DMS114 treated with DMSO at 0.1 percent for 48 hours (cell line): ENCODE results near the gene DDX50.
A peak's percentile ranks its signal among the peaks of the same experiment; 100 is the strongest.
"Not testable (repeated sequence)": the region's sequence is repeated elsewhere in the genome, so short reads cannot be mapped to it uniquely, and the experiment has no call there.

Experiments
- DNase-seq: peaks from one replicate; lab custom pipeline; 2025; ENCODE audit not compliant: unreplicated experiment; lab: John Stamatoyannopoulos, UW

The DDX50 gene

DNA sequence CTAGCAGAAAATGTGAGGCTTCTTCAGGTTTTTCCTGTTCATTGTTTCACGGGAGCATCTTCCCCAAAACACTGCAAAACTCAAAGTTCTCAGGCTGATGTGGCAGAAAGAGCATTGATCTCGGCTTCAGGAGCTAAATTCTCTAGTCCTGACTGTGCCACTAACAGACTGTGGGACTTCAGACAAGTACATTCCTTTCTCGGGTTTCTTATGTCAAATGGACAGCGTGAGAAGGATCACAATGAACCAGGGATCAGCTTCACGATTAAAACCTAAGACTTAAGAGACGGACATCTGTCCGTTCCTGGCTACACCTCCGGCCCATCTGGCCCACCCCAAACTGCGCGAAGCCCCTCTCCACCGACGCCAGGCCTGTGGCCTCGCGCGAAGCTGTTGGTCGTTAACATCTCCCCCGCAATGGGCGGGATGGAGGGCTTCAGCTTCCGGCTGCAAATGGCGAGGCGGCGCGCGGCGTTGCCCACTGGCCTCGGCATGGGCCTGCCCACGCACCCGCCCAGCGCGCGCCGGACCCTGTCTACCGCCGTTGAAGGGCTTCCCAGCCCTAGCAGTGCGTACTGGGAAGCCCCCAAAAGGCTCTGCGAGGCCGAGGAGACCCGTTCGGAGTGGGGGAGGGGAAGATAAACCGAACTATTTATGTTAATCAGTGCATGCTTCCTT is 549 bp upstream of the DDX50 start:
- DNase-seq: peak; percentile 66

DNA sequence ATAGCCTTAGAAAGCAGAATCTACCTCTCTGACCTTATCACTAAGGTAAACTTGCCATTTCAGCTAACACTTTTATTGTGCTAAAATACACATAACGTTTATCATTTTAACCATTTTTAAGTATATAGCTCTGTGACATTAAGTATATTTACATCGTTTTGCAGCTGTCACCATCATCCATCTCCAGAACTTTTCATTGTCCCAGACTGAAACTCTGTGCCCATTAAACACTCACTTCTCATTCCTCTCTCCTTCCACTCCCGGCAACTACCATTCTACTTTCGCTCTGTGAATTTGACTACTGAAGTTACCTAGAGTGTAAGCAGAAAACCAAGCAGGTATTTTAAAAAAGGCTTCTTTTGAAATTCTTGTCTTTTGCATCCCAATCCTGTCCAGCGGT is 1.3 kb downstream of the DDX50 start:
- DNase-seq: no peak

DNA sequence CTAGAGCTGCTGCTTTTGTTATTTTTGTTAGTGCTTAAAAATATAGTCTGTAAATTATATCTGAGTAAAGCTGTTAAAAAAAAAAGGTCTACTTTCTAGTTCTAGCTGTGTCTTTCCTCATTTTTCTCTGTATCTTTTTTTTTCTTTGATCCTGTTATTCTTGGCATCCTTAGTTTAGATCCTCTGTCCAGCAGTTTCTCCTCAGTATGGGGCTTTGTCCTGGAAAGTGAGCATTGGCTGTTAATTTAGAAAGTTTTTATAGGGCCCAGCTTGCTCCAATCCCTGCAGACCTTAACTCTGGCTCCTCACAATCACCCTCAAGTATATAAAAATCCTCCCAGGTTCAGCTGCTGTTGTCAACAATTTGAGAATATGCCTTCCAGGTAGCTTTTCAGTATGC is 23.5 kb downstream of the DDX50 start:
- no peak for DNase-seq

DNA sequence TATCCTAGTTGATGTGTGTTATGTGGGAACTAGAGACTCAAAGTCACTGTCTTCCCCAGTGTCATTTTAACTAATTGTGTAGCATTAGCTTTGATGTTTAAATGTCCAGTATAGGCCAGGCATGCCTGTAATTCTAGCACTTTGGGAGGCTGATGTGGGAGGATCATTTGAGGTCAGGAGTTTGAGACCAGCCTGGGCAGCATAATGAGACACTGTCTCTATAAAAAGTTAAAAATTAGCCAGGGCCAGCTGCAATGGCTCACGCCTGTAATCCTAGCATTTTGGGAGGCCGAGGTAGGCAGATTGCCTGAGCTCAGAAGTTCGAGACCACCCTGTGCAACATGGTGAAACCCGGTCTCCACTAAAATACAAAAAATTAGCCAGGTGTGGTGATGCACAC is 24.4 kb downstream of the DDX50 start:
- DNase-seq: no peak

DNA sequence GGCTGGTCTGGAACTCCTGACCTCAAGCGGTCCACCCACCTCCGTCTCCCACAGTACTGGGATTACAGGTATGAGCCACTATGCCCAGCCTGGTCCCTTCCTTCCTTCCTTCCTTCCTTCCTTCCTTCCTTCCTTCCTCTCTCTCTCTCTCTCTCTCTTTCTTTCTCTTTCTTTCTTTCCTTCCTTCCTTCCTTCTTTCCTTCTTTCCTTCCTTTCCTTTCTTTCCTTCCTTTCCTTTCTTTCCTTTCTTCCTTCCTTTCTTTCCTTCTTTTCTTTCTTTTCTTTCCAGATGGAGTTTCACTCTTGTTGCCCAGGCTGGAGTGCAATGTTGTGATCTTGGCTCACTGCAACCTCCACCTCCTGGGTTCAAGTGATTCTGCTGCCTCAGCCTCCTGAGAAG is 28.0 kb downstream of the DDX50 start:
- DNase-seq: not testable (repeated sequence)

DNA sequence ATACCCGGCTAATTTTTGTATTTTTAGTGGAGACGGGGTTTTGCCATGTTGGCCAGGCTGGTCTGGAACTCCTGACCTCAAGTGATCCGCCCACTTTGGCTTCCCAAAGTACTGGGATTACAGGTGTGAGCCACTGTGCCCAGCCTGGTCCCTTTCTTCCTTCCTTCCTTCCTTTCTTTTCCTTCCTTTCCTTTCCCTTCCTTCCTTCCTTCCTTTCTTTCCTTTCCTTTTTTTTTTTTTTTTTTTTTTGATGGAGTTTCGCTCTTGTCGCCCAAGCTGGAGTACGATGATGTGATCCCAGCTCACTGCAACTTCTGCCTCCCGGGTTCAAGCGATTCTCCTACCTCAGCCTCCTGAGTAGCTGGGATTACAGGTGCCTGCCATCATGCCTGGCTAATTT is 28.8 kb downstream of the DDX50 start:
- DNase-seq: not testable (repeated sequence)

DNA sequence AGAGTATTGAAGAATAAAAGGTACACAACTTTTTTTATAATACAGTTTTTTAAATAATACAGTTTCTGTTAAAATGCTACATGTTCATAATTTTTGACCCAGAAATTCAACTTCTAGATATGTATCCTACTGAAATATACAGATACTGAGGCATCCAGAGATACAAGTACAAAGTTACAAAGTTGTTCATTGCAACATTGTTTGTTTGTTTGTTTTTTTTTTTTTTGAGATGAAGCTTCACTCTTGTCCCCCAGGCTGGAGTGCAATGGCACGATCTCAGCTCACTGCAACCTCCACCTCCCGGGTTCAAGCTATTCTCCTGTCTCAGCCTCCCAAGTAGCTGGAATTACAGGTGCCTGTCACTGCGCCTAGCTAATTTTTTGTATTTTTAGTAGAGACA is 31.7 kb downstream of the DDX50 start:
- DNase-seq: not testable (repeated sequence)

DNA sequence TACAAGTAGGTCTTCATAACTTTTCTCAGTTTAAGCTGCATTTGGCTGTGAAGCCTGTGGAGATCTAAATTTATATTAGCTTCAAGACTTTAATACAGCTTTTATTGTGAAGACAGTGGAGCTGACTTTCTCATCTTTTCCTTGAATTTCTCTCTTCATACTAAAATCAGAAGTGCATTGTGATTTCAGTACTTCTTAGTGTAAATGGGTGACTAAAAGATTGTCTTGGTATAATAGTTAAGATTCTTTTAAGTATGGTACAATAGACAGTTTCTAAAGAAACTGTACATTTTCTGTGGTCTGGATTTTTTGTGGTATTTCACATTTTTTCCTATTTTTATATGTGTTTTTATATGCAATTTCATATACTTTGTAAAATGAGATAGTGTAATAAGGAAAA is 33.9 kb downstream of the DDX50 start:
- no peak for DNase-seq

DNA sequence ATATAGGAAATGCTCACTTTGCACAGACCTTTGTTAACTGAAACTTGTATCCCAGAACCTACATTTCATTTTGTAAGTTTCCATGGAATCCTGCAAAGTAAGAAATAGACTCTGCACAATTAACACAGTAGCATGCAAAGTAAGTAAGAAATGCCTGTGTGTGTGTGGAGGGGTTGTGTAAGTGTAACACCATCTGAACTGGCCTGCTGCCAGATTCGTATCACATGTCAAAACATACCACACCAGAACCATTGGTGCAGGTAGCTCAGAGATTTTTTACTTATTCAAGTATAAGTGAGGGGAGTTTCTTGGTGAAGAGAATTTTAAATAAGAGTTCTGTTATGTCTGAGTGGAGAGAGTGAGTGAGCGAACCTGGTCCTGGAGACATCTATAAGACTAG is 37.0 kb downstream of the DDX50 start:
- no peak for DNase-seq

DNA sequence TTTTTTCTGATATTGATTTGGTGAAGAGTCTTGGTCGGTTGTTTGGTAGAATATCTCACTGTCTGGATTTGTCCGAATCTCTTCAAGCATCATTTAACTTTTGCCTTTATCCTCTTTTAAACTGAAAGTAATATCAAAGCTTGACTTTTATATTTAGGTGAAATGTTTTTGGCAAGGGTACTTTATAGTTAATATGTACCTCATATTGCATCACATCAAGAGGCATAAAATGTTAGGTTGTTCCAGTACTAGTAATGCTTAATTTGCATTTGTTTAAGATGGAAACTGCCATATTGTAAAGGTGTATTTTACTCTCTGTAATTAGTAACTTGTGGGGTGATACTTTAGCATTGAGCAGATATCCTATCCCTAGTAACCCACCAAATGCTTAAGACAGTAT is 37.8 kb downstream of the DDX50 start:
- no peak for DNase-seq

DNA sequence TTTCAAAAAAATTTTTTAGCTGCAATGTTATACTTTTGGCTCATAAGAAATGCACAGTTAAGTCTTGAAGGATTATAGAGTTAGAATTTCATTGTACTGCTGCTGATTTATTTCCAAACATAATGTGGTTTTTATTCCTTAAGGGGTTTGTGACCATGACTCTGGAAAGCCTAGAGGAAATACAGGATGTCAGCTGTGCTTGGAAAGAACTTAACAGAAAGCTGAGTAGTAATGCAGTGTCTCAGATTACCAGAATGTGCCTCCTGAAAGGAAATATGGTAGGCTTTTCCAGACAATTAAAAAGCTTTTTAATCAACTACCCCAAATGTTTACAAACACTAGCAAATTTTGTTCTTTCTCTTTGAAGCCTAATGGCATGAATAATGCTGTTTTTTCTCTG is 39.8 kb downstream of the DDX50 start:
- not testable (repeated sequence) for DNase-seq

DNA sequence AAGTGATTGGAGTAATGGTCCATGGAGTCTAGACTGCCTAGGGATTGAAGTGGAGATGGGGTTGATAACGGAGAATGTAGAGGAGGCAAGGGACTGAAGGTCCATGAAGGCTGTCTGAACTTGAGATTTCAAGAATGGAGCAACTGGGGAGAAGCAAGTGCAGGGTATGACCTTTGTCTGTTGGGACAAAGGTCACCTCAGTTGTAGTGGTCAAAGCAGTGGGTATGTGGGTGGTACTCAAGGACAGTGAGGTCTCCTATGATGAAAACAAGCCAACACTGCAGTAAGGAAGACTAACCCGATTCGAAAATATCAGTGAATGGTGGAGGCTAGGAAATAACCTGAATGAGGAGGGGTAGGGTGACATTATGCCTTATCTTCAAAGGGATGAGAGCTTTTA is 49.5 kb downstream of the DDX50 start:
- DNase-seq: no peak

DNA sequence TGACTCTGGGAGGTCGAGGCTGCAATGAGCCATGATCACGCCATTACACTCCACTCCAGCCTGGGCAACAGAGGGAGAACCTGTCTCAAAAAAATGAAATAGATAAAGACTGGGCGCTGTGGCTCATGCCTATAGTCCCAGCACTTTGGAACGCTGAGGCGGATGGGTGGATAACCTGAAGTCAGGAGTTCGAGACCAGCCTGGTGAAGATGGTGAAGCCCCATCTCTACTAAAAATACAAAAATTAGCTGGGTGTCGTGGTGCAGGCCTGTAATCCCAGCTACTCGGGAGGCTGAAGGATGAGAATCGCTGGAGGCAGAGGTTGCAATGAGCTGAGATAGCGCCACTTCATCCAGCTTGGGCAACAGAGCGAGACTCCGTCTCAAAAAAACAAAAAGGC is 53.8 kb downstream of the DDX50 start:
- DNase-seq: no peak

DNA sequence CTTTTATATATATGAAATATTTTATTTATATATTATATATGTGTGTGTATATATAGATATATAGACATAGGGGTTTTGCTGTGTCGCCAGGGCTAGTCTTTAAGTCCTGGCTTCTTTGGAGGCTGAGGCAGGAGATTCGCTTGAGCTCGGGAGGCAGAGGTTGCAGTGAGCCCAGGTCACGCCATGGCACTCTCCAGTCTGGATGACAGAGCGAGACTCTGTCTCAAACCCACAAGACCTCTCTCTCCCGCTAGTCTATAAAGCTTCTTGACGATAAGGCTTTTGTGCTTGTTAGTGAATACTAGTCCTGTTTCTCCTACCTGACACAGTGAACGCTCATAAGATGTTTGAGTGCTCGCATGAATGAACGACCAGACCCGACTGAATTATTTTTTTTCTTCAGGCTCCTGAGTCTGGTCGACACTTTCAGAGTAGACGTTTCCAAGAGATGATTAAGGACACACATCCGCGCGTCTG is 54.3 kb downstream of the DDX50 start:
- DNase-seq: no peak

DNA sequence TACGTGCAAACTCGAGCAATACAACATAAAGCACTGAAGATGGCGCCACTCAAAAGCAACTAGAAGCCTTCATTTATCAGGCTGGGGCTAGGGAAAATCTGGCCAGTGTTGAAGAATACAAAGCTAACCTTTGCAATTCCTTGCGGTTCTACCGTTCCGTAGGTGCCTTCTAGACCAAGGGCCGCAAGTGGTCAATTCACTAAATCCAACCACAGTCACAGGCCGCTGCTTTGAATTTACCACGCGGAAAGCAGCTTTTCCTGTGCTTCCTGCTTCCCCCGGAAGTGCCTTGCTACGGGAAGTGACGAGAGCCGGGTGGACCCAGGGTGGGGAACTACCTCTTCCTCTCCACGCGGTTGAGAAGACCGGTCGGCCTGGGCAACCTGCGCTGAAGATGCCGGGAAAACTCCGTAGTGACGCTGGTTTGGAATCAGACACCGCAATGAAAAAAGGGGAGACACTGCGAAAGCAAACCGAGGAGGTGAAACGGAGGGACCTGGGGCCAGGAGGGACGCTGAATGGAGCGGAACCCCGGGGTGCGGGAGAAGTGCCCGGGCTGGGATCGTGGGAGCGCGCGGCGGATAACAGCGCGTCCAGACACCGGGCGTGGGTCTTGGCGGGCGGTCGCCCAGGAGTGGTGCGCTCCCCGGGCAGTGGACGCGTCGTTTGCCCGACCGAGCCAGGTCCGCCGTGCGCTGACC is 54.9 kb downstream of the DDX50 start, which contains the start of gene DDX21:
TSS of gene DDX21 (plus strand) at position 339 of the 701 bp plus-strand sequence. CDS start at position 395, 56 bp downstream.
- peak; percentile 95 for DNase-seq

DNA sequence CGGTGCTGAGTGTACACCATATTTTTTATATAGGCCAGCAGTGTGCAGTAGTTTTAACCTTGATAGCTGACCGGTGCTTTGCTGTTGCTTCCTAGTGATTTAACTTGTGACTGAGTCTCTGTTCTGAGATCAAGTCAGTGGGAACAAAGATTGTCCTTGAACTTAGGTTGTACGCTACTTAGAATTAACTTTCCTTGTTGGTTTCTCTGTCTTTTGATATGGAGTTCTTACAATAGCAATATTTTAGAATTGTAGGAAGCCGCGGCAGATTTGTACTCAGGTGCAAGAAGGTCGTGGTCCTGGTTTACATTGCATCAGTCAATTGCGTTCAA is 56.1 kb downstream of the DDX50 start:
- no peak for DNase-seq

DNA sequence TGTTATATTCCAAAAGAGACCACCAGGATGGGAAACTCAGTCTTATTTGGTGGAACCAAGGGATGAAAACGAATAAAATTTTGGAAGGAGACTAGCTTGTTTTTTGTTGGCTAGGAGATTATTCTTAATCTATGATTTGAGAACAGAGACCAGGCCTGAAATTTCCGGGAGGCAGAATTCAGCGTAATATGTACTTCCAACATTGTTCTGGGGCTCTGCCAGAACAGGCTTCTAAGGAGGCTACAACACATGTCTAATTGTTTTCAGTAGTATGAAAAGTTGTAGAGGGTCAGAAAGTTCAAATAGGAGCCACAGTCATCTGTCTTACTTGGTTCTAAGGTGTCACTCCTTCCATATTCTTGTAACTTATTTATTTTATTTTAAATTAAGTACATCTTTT is 56.5 kb downstream of the DDX50 start:
- DNase-seq: no peak

DNA sequence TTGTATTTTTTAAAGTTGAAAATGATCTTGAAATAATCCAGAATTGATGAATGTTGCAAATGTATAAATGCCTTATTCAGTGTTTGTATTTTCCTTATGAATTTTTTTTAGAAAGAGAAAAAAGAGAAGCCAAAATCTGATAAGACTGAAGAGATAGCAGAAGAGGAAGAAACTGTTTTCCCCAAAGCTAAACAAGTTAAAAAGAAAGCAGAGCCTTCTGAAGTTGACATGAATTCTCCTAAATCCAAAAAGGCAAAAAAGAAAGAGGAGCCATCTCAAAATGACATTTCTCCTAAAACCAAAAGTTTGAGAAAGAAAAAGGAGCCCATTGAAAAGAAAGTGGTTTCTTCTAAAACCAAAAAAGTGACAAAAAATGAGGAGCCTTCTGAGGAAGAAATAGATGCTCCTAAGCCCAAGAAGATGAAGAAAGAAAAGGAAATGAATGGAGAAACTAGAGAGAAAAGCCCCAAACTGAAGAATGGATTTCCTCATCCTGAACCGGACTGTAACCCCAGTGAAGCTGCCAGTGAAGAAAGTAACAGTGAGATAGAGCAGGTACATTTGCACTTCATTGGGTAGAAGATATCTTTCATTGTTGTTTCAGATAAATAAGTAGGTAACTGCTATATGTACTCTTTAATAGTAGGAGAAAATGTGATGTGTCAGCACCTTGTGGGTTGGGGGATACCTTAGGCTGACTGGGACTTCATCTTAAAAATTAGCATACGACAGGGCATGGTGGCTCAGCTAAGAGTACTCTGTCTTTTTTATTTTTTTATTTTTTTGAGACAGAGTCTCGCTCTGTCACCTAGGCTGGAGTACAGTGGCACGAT is 58.8 kb downstream of the DDX50 start:
- DNase-seq: no peak

DNA sequence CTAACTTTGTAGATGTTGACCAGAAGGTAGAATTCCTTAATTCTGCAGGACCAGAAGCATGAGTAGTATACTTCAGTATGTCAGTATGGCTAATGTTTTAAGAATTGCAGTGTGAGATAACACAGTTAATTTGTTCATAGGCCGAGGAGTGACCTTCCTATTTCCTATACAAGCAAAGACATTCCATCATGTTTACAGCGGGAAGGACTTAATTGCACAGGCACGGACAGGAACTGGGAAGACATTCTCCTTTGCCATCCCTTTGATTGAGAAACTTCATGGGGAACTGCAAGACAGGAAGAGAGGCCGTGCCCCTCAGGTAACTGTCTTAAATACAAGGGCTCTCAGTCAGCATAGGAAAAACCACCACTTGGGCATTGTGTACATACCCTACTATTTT is 62.0 kb downstream of the DDX50 start:
- no peak for DNase-seq

DNA sequence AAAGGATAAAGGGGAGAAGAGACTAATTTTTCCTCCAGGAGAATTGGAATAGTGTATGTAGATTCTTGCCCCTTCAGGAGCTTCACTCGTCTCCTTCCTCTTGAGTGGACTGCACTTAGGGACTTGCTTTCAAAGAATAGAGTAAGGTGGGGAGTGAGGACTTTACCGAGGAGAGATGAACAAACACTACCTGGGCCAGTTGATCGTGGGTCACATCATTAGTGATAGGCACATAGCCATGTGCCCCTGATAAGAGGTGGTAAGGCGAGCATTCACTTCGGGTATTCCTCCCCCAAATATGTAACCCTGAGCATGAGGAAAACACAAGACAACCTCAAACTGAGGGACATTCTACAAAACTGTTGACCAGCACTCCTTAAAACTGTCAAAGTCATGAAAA is 72.9 kb downstream of the DDX50 start:
- DNase-seq: no peak

DNA sequence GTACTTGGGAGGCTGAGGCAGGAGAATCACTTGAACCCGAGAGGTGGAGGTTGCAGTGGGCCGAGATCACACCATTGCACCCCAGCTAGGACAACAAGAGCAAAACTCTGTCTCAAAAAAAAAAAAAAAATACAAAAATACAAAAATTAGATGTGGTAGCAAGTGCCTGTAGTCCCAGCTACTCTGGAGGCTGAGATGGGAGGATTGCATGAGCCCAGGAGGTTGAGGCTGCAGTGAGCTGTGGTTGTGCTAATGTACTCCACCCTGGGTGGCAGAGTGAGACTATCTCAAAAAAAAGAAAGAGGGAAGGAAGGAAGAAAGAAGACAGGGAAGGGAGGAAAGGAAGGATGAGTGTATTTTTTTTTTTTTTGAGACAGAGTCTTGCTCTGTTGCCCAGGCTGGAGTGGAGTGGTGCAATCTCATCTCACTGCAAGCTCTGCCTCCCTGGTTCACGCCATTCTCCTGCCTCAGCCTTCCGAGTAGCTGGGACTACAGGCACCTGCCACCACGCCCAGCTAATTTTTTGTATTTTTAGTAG is 74.9 kb downstream of the DDX50 start:
- not testable (repeated sequence) for DNase-seq

DNA sequence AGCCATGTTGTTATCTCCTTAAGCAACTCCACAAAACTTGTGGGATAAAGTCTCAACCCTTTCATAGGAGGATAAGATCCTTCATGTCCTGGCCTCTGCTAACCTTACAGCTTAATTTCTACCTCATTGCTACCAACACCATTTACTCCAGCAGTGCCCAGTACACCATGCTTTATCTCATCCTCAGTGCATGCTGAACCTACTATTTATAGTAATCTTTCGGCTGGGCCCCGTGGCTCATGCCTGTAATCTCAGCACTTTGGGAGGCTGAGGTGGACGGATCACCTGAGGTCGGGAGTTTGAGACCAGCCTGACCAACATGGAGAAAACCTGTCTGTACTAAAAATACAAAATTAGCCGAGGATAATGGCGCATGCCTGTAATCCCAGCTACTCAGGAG is 78.6 kb downstream of the DDX50 start:
- not testable (repeated sequence) for DNase-seq
